Rectal smooth muscle tissue (tissue), 1 donor: Measurements from ENCODE around the gene LRIT2.

Experiments used
- H3K27ac ChIP-seq: one replicate; pipeline ENCODE4 v1.7.0; 2013; ENCODE audit warnings: low read depth, low read length, inconsistent platforms
- H3K27me3 ChIP-seq: one replicate; pipeline ENCODE4 v1.7.0; 2013; ENCODE audit warnings: low read length; ENCODE audit not compliant: control insufficient read depth, insufficient read depth
- H3K36me3 ChIP-seq: one replicate; pipeline ENCODE4 v1.7.0; 2013; ENCODE audit warnings: low read length; ENCODE audit not compliant: control insufficient read depth, insufficient read depth
- H3K4me1 ChIP-seq: one replicate; pipeline ENCODE4 v1.7.0; 2013; ENCODE audit warnings: low read length; ENCODE audit not compliant: control insufficient read depth, insufficient read depth
- H3K4me3 ChIP-seq: one replicate; pipeline ENCODE4 v1.7.0; 2013; ENCODE audit warnings: low read length
- H3K9ac ChIP-seq: one replicate; pipeline ENCODE4 v1.7.0; 2013; ENCODE audit warnings: low read length

Gene LRIT2

DNA sequence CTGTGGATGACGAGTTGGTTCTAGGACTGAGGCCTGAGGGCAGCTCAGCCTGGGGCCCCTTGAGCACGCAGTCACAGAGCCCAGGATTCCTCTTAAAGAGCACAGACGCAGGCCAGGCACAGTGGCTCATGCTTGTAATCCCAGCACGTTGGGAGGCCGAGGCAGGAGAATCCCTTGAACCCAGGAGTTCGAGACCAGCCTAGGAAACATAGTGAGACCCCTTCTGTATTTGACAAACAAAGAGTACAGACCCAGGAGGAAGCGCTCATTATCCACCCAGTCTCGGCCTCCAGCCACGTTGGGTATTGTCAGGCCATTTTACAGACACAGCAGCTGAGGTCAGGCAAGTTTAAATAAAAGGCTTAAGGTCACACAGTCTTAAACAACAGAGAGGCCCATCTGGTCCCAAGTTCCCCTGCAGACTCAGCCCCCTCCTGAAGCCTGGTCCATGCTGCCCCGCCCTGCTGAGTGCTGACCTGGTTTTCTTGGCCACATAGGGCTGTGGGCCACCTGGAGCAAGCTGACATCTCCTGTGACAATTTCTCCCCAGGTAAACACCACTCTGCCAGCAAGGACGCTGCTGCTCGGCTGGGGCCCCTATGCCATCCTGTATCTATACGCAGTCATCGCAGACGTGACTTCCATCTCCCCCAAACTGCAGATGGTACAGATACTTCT lies 32.1 kb upstream of the LRIT2 start:
- no peaks in the 10 kb centered on the region for H3K27me3 ChIP-seq
- no peak overlapping the region for H3K4me3 ChIP-seq
- H3K9ac ChIP-seq: no peak overlapping the region
- no peaks in the 10 kb centered on the region for H3K4me1 ChIP-seq
- H3K36me3 ChIP-seq: no peaks in the 10 kb centered on the region
- no peak overlapping the region for H3K27ac ChIP-seq

DNA sequence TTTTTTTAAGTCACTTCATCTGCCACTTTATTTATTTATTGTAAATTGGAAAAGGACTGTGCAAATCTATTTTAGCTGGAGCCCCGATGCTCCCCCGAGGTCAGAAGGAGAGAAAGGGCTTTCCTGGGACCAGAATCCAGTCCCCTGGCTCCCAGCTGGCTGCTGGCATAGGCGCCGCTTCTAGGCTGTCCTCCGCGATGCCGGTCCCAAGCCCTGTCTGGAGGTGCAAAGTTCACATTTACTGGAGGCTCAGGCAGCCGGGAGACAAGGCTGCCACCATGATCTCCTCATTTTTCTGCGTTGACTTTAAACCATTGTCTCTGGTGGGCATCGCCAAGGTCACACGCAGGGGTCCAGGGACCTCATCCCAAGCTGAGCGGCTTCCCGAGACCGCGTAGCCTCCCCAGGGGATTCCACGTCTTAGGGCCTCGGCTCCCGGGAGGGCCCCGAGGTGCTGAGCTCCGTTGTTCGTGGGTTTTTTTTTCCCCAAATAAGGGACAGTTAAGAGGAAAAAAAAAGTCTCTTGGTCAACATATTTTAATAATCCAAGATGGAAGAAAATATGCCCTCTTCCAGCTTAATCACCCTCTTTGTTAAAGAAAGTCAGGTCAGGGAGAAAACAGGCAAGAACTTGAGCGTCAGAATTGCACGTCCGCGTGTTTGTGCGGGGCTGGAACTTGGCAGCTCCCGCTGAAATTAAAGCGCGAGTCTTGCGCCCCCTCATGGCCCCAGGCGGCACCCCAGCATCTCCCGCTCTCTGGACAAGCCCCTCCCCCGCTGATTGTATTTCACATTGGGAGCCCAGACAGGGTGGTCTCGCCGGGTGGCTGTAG lies 31.4 kb upstream of the LRIT2 start:
- no peaks in the 10 kb centered on the region for H3K27me3 ChIP-seq
- no peaks in the 10 kb centered on the region for H3K4me1 ChIP-seq
- no peak overlapping the region for H3K9ac ChIP-seq
- H3K36me3 ChIP-seq: no peaks in the 10 kb centered on the region
- no peak overlapping the region for H3K4me3 ChIP-seq
- no peak overlapping the region for H3K27ac ChIP-seq

GRCh38 chr10:84254552-84255478 lies 29.5 kb upstream of the LRIT2 start:
- Histone ChIP-seq H3K4me1 (no peaks in the 10 kb centered on the region), H3K27me3 (no peaks in the 10 kb centered on the region), H3K4me3 (no peak overlapping the region), H3K27ac (no peak overlapping the region), H3K36me3 (no peaks in the 10 kb centered on the region), H3K9ac (no peak overlapping the region)

- Histone ChIP-seq H3K4me1 (no peaks in the 10 kb centered on the region), H3K9ac (no peak overlapping the region), H3K36me3 (no peaks in the 10 kb centered on the region), H3K27ac (no peak overlapping the region), H3K4me3 (no peak overlapping the region), H3K27me3 (no peaks in the 10 kb centered on the region)
Measured at GRCh38 chr10:84248794-84249193, 23.4 kb upstream of the LRIT2 start.

DNA sequence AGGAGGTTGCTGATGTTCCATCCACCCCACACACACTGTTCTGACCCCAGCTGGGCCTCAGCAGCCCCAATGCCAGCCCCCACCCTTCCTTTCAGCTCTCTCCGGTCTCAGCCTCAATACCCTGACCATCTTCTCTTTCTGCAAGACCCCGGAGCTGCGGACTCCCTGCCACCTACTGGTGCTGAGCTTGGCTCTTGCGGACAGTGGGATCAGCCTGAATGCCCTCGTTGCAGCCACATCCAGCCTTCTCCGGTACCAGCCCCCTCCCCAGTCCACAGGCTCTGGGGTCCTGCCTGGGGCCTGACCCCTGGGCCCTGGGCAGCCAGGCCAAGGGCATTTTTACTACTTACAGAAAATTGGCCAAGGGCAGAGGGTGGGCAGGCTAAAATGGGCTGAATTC lies 22.2 kb upstream of the LRIT2 start:
- no peak overlapping the region for H3K4me3 ChIP-seq
- H3K27ac ChIP-seq: no peak overlapping the region
- H3K9ac ChIP-seq: no peak overlapping the region
- H3K4me1 ChIP-seq: no peaks in the 10 kb centered on the region
- no peaks in the 10 kb centered on the region for H3K27me3 ChIP-seq
- no peaks in the 10 kb centered on the region for H3K36me3 ChIP-seq

DNA sequence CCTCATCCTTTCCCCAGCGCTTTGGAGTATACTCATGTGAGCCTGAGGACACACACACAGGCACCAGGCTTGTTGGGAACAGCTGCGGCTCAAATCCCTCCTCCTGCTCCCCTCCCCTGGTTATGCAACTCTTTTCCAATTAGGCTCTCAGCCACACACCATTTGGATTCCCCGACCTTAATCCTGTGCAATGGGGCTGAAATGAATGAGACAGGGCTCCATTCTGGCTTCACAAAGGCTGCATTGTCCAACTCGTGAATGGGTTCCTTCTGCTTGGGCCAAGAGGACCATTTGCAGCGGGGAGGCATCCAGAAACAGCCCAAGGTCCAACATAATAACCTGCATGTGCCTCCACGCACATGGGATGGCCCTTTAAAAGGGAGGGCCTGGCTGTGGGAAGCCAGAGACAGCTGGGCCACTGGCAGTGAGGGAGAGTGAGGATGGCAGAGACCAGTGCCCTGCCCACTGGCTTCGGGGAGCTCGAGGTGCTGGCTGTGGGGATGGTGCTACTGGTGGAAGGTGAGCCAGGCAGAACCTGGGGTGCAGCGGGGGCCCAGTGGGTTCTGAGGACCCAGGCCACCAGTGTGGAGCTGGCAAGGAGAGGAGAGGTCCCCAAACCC lies 19.4 kb upstream of the LRIT2 start, which contains the start of gene RGR:
Gene RGR, plus strand, starts transcription at position 403 of the 620 bp plus-strand sequence. Its CDS starts 38 bp downstream, at position 441.
- Histone ChIP-seq H3K4me1 (no peaks in the 10 kb centered on the region), H3K36me3 (no peaks in the 10 kb centered on the region), H3K27me3 (no peaks in the 10 kb centered on the region), H3K9ac (no peak within 1 kb of the TSS), H3K27ac (no peak within 1 kb of the TSS), H3K4me3 (no peak within 1 kb of the TSS)

DNA sequence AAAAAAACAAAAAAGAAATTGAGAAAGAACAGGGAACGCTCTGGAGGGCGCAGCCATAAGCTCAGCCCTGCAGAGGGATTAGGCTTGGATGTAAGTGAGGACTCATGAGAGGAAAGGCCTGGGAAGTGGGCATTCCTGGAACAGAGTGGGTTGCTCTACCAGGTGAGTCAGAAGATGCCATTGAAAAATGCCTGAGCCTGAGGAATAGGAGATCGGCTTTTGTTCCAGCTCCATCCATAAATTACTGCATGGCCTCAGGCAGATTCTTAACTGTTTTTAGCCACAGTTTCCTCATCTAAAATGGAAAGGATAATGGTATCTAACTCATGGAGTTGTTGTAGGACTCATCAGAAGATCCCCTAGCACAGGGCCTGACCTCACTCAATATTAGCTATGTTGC lies 18.4 kb upstream of the LRIT2 start:
- no peak overlapping the region for H3K4me3 ChIP-seq
- no peak overlapping the region for H3K27ac ChIP-seq
- H3K4me1 ChIP-seq: no peaks in the 10 kb centered on the region
- no peaks in the 10 kb centered on the region for H3K36me3 ChIP-seq
- no peak overlapping the region for H3K9ac ChIP-seq
- H3K27me3 ChIP-seq: no peaks in the 10 kb centered on the region

- no peak within 1 kb of the TSS for H3K9ac ChIP-seq
- H3K36me3 ChIP-seq: no peaks in the 10 kb centered on the region
- no peak within 1 kb of the TSS for H3K4me3 ChIP-seq
- no peaks in the 10 kb centered on the region for H3K27me3 ChIP-seq
- no peaks in the 10 kb centered on the region for H3K4me1 ChIP-seq
- no peak within 1 kb of the TSS for H3K27ac ChIP-seq
Measured at GRCh38 chr10:84241185-84241790, 15.9 kb upstream of the LRIT2 start, which contains the start of gene LRIT1. Gene LRIT1 (minus strand): TSS chr10:84241546. CDS start chr10:84241439, 107 bp downstream.

GRCh38 chr10:84238909-84239308 lies 13.6 kb upstream of the LRIT2 start:
- Histone ChIP-seq H3K4me1 (no peaks in the 10 kb centered on the region), H3K9ac (no peak overlapping the region), H3K36me3 (no peaks in the 10 kb centered on the region), H3K27me3 (no peaks in the 10 kb centered on the region), H3K4me3 (no peak overlapping the region), H3K27ac (no peak overlapping the region)

DNA sequence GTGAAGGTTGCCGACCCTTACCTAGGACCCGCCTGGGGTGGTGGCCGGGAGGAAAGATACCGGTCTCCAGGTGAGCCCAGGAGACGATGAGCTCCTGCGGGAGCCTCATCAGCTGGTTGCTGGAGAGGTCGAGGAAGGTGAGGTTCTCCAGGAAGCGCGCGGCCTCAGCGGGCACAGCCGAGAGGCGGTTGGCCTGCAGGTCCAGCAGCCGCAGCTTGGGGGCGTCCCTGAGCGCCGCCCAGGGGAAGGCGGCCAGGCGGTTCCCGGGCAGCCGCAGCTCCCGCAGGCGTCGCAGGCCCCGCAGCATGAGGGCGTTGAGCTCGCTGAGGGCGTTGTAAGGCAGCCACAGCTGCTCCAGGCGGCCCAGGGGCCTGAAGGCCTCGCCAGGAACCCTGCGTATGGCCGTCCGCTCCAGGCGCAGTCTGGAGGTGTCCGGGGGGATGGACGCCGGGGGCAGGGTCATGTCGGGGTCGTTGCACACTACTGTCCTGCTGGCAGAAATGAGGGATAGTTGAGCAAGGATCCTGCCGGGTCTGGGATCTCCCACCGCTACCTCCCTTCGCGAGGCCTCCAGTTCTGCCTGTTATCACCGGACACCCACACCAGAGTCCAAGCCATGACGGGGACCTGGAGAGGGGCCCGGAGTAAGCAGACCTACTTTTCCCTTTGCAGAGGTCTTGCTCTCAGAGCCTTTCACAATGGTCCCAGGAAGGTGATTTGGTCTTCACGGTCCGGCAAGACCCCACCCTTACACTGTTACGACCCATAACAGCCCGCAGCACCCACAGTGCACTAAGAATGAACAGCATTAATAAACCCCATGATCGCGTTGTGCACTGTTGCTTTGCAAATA lies 12.1 kb upstream of the LRIT2 start:
- Histone ChIP-seq H3K27ac (no peak overlapping the region), H3K36me3 (no peaks in the 10 kb centered on the region), H3K4me1 (no peaks in the 10 kb centered on the region), H3K27me3 (no peaks in the 10 kb centered on the region), H3K4me3 (no peak overlapping the region), H3K9ac (no peak overlapping the region)

- no peaks in the 10 kb centered on the region for H3K4me1 ChIP-seq
- H3K27ac ChIP-seq: no peak overlapping the region
- H3K36me3 ChIP-seq: no peaks in the 10 kb centered on the region
- H3K9ac ChIP-seq: no peak overlapping the region
- H3K27me3 ChIP-seq: no peaks in the 10 kb centered on the region
- no peak overlapping the region for H3K4me3 ChIP-seq
Measured at GRCh38 chr10:84236807-84237198, 11.5 kb upstream of the LRIT2 start.
